H9 (cell line): ENCODE data around the gene USP34. TPM values are rescaled to one million over a fixed set of nuclear protein-coding genes. Genes with fewer than 3 reads are reported as not detected.

Experiments used
- DNase-seq: peaks from one replicate; pipeline ENCODE4 v3.0.0-alpha.2; 2017
- H2AFZ ChIP-seq: one replicate; pipeline ENCODE4 v1.6.1; 2013; ENCODE audit warnings: mild to moderate bottlenecking, low read length, control low read depth, moderate library complexity
- H2AK5ac ChIP-seq: 2 replicates; pipeline ENCODE4 v1.6.1; 2013; ENCODE audit warnings: low read length, control low read depth, mixed read lengths; ENCODE audit not compliant: insufficient read length
- H2BK120ac ChIP-seq: one replicate; pipeline ENCODE4 v1.6.1; 2013; ENCODE audit warnings: low read depth, mild to moderate bottlenecking, low read length, control low read depth, inconsistent platforms; ENCODE audit not compliant: poor library complexity, severe bottlenecking
- H2BK12ac ChIP-seq: 2 replicates; pipeline ENCODE4 v1.6.1; 2013; ENCODE audit warnings: low read length, control low read depth, mixed read lengths, low read depth; ENCODE audit not compliant: insufficient read length
- H2BK15ac ChIP-seq: 2 replicates; pipeline ENCODE4 v1.6.1; 2013; ENCODE audit warnings: low read depth, low read length, control low read depth
- H2BK20ac ChIP-seq: one replicate; pipeline ENCODE4 v1.6.1; 2013; ENCODE audit warnings: low read depth, mild to moderate bottlenecking, low read length, control low read depth, inconsistent platforms; ENCODE audit not compliant: poor library complexity, severe bottlenecking
- H2BK5ac ChIP-seq: 2 replicates; pipeline ENCODE4 v1.6.1; 2013; ENCODE audit warnings: low read length, control low read depth, mixed read lengths; ENCODE audit not compliant: insufficient read length
- H3K14ac ChIP-seq: 2 replicates; pipeline ENCODE4 v1.6.1; 2013; ENCODE audit warnings: low read length, control low read depth; ENCODE audit not compliant: insufficient read depth
- H3K18ac ChIP-seq: 2 replicates; pipeline ENCODE4 v1.6.1; 2013; ENCODE audit warnings: low read depth, mild to moderate bottlenecking, mixed read lengths, low read length, control low read depth; ENCODE audit not compliant: insufficient read length
- H3K23ac ChIP-seq: 2 replicates; pipeline ENCODE4 v1.6.1; 2013; ENCODE audit warnings: low read length, control low read depth, mixed read lengths, low read depth; ENCODE audit not compliant: insufficient read length
- H3K23me2 ChIP-seq: 2 replicates; pipeline ENCODE4 v1.6.1; 2013; ENCODE audit warnings: low read depth, mild to moderate bottlenecking, mixed read lengths, low read length, control low read depth; ENCODE audit not compliant: insufficient read length, poor library complexity, severe bottlenecking
- H3K27ac ChIP-seq: 2 replicates; pipeline ENCODE4 v1.5.1; 2013; ENCODE audit warnings: low read length, control low read depth, mixed read lengths, low read depth; ENCODE audit not compliant: insufficient read length
- H3K27me3 ChIP-seq: 2 replicates; pipeline ENCODE4 v1.6.1; 2013; ENCODE audit warnings: low read length, control low read depth, inconsistent platforms; ENCODE audit not compliant: insufficient read depth
- H3K4ac ChIP-seq: 2 replicates; pipeline ENCODE4 v1.6.1; 2013; ENCODE audit warnings: low read depth, mild to moderate bottlenecking, control low read depth, inconsistent platforms, low read length, moderate library complexity
- H3K4me1 ChIP-seq: 2 replicates; pipeline ENCODE4 v1.6.1; 2013; ENCODE audit warnings: low read length, control low read depth, inconsistent platforms; ENCODE audit not compliant: insufficient read depth
- H3K4me2 ChIP-seq: 2 replicates; pipeline ENCODE4 v1.6.1; 2013; ENCODE audit warnings: low read length, control low read depth, mixed read lengths; ENCODE audit not compliant: insufficient read length, insufficient read depth
- H3K56ac ChIP-seq: 2 replicates; pipeline ENCODE4 v1.6.1; 2013; ENCODE audit warnings: low read depth, mild to moderate bottlenecking, mixed read lengths, low read length, control low read depth; ENCODE audit not compliant: insufficient read length
- H3K79me1 ChIP-seq: 2 replicates; pipeline ENCODE4 v1.6.1; 2013; ENCODE audit warnings: low read depth, mild to moderate bottlenecking, moderate library complexity, low read length, control low read depth, inconsistent platforms; ENCODE audit not compliant: insufficient read depth, poor library complexity, severe bottlenecking
- H3K79me2 ChIP-seq: 2 replicates; pipeline ENCODE4 v1.6.1; 2013; ENCODE audit warnings: low read length, control low read depth, inconsistent platforms; ENCODE audit not compliant: insufficient read depth
- H3K9ac ChIP-seq: 2 replicates; pipeline ENCODE4 v1.6.1; 2013; ENCODE audit warnings: low read length, control low read depth, mixed read lengths; ENCODE audit not compliant: insufficient read length; ENCODE audit errors: extremely low read depth
- H3K9me3 ChIP-seq: one replicate; pipeline ENCODE4 v1.6.1; 2013; ENCODE audit warnings: low read depth, low read length, inconsistent platforms; ENCODE audit not compliant: control insufficient read depth
- H3T11ph ChIP-seq: one replicate; pipeline ENCODE4 v1.6.1; 2013; ENCODE audit warnings: mild to moderate bottlenecking, low read length, control low read depth, inconsistent platforms
- H4K20me1 ChIP-seq: one replicate; pipeline ENCODE4 v1.6.1; 2013; ENCODE audit not compliant: control insufficient read depth, insufficient read length, insufficient read depth
- H4K5ac ChIP-seq: 2 replicates; pipeline ENCODE4 v1.6.1; 2013; ENCODE audit warnings: low read depth, mild to moderate bottlenecking, mixed read lengths, low read length, control low read depth; ENCODE audit not compliant: insufficient read length
- H4K8ac ChIP-seq: replicated peaks from 2 replicates; pipeline ENCODE4 v1.6.1; 2013; ENCODE audit warnings: low read length, control low read depth, mixed read lengths, low read depth; ENCODE audit not compliant: insufficient read length
- H4K91ac ChIP-seq: 2 replicates; pipeline ENCODE4 v1.6.1; 2013; ENCODE audit warnings: low read depth, mild to moderate bottlenecking, moderate library complexity, mixed read lengths, low read length, control low read depth; ENCODE audit not compliant: insufficient read length
- H3K27ac Mint-ChIP-seq, 3 experiments: 2 replicates in 2 of 3; 3 replicates in 1 of 3; pipeline ENCODE4 v1.8.0; 2020 to 2021; ENCODE audit warnings: mixed read lengths in 3 of 3, mild to moderate bottlenecking in 1 of 3, moderate library complexity in 1 of 3
- H3K27me3 Mint-ChIP-seq: 2 replicates; pipeline ENCODE4 v1.8.0; 2021; ENCODE audit warnings: low read depth, mild to moderate bottlenecking, moderate library complexity, mixed read lengths
- H3K36me3 Mint-ChIP-seq, 3 experiments: 2 replicates in 2 of 3; 3 replicates in 1 of 3; pipeline ENCODE4 v1.8.0; 2020 to 2021; ENCODE audit warnings: low read depth in 3 of 3, mixed read lengths in 3 of 3; ENCODE audit not compliant: insufficient read depth in 1 of 3
- H3K4me1 Mint-ChIP-seq, 2 experiments: 2 replicates each; pipeline ENCODE4 v1.8.0; 2020; ENCODE audit warnings: mixed read lengths in 2 of 2
- H3K4me3 Mint-ChIP-seq, 2 experiments: 2 replicates in 1 of 2; 3 replicates in 1 of 2; pipeline ENCODE4 v1.8.0; 2020 to 2021; ENCODE audit warnings: mild to moderate bottlenecking in 2 of 2, mixed read lengths in 2 of 2, moderate library complexity in 1 of 2
- H3K9me3 Mint-ChIP-seq, 2 experiments: 2 replicates in 1 of 2; 3 replicates in 1 of 2; pipeline ENCODE4 v1.8.0; 2020; ENCODE audit warnings: mild to moderate bottlenecking in 2 of 2, mixed read lengths in 2 of 2, moderate library complexity in 1 of 2
- CTCF ChIP-seq: fragments of 200-600 bp; sonication (generic); conservative IDR thresholded peaks from 3 replicates; pipeline ENCODE4 v1.8.0; 2021; ENCODE audit warnings: antibody characterized with exemption, mild to moderate bottlenecking
- WGBS: extraction: QIAGEN DNeasy Blood & Tissue Kit; methylation state at CpG from one replicate; pipeline ENCODE4 v1.1.7; 2013; ENCODE audit warnings: missing lambda C conversion rate, low lambda C conversion rate, mixed read lengths; ENCODE audit not compliant: insufficient read length; ENCODE audit errors: extremely low coverage; 5-methylcytosine and 5-hydroxymethylcytosine counted together
- total RNA-seq: library from RNA; stranded (reverse); gene quantifications from 2 replicates; pipeline ENCODE4 v1.2.1, GENCODE V29; 2021

Gene USP34
- total RNA-seq, 1 experiment from 2014 or later = 93.9 TPM

GRCh38 chr2:61255580-61256437, 215.1 kb downstream of the USP34 start:
- no peak overlapping the region for H2BK12ac ChIP-seq
- no peaks in the 10 kb centered on the region for H3K27me3 ChIP-seq
- no peak overlapping the region for H2BK20ac ChIP-seq
- no peaks in the 10 kb centered on the region for H3K79me2 ChIP-seq
- no peaks in the 10 kb centered on the region for H3K9me3 Mint-ChIP-seq
- H4K91ac ChIP-seq = no peak overlapping the region
- H3K27ac Mint-ChIP-seq = no peak overlapping the region
- no CpG with 5 or more reads among the region's 5 CpGs for WGBS
- no peaks in the 10 kb centered on the region for H3K27me3 Mint-ChIP-seq
- H3K9me3 ChIP-seq = no peaks in the 10 kb centered on the region
- DNase-seq = no peak
- H3K4me2 ChIP-seq = no peak overlapping the region
- no peak overlapping the region for H2AK5ac ChIP-seq
- no peaks in the 10 kb centered on the region for H3K4me1 Mint-ChIP-seq
- H3T11ph ChIP-seq = no peak overlapping the region
- no peaks in the 10 kb centered on the region for H3K23me2 ChIP-seq
- no peak for TF ChIP-seq CTCF
- no peak overlapping the region for H4K5ac ChIP-seq
- H3K14ac ChIP-seq = no peak overlapping the region
- H3K4me3 Mint-ChIP-seq = no peak overlapping the region
- H2AFZ ChIP-seq = no peak overlapping the region
- no peak overlapping the region for H2BK5ac ChIP-seq
- H2BK120ac ChIP-seq = no peak overlapping the region
- H2BK15ac ChIP-seq = no peak overlapping the region
- H3K56ac ChIP-seq = no peak overlapping the region
- no peak overlapping the region for H3K23ac ChIP-seq
- H3K18ac ChIP-seq = no peak overlapping the region
- H4K20me1 ChIP-seq = no peaks in the 10 kb centered on the region
- H3K36me3 Mint-ChIP-seq = peaks cover 7 to 55% (median 43%) of the 10 kb centered on the region in 3 experiments; a peak in 5 of 7 replicates
- no peak overlapping the region for H3K9ac ChIP-seq
- H3K79me1 ChIP-seq = no peaks in the 10 kb centered on the region
- no peak overlapping the region for H3K27ac ChIP-seq
- no peak overlapping the region for H3K4ac ChIP-seq
- no peaks in the 10 kb centered on the region for H3K4me1 ChIP-seq
- H4K8ac ChIP-seq = no peak overlapping the region
